Vagina (tissue), 2 donors: ENCODE data around the gene POLD1.

Source experiments
- CTCF ChIP-seq, 3 experiments: fragments of 450-650 bp in 2 of 3; fragments of 200-600 bp in 1 of 3; sonication (generic) in 1 of 3; IDR thresholded peaks; one replicate each; pipeline ENCODE4 v1.5.1; 2017 to 2019; ENCODE audit warnings: antibody characterized with exemption in 3 of 3, mild to moderate bottlenecking in 2 of 3, moderate library complexity in 2 of 3
- POLR2A ChIP-seq, 2 donors: fragments of 450-650 bp; IDR thresholded peaks; one replicate each; pipeline ENCODE4 v1.6.1; 2017; ENCODE audit warnings: antibody characterized with exemption in 2 of 2, mild to moderate bottlenecking in 2 of 2, moderate library complexity in 2 of 2
- POLR2AphosphoS5 ChIP-seq, 2 donors: sonication (generic); formaldehyde crosslinking; IDR thresholded peaks; one replicate each; pipeline ENCODE4 v1.9.0; 2017; ENCODE audit warnings: antibody characterized with exemption in 2 of 2, mild to moderate bottlenecking in 2 of 2, low read depth in 1 of 2; ENCODE audit not compliant: insufficient read depth in 1 of 2

- TF ChIP-seq CTCF (IDR thresholded peaks at IDR 0.05) (no peak), POLR2AphosphoS5 (IDR thresholded peaks at IDR 0.05; ENCODE audit: insufficient read depth in 1 of 2, low read depth in 1 of 2) (no peak), POLR2A (IDR thresholded peaks at IDR 0.05) (no peak)
Observed at GRCh38 chr19:50410109-50410508, 26.0 kb downstream of the POLD1 start.
